HG03442 (cell line): ENCODE results near the gene GCGR.

ENCODE experiments used
- ATAC-seq: cut with Tn5 transposase; IDR thresholded peaks from one replicate; pipeline ENCODE4 v1.9.1; 2021; ENCODE audit warnings: mild to moderate bottlenecking, moderate library complexity; ENCODE audit not compliant: unreplicated experiment

Gene GCGR

GRCh38 chr17:81803728-81804558, at the start of gene GCGR:
Gene GCGR (plus strand): TSS chr17:81804150. CDS start chr17:81809019, 4,869 bp downstream.
- ATAC-seq: no peak

- ATAC-seq: no peak
These were observed 11.0 kb upstream of the GCGR start for GRCh38 chr17:81792675-81793615.

GRCh38 chr17:81794074-81794476, 9.9 kb upstream of the GCGR start:
- ATAC-seq: no peak

GRCh38 chr17:81794509-81794908, 9.4 kb upstream of the GCGR start:
- ATAC-seq: no peak

- no peak for ATAC-seq
These were observed 2.6 kb upstream of the GCGR start for GRCh38 chr17:81801327-81801726.

GRCh38 chr17:81802048-81802758, 1.7 kb upstream of the GCGR start:
- ATAC-seq: no peak

GRCh38 chr17:81802856-81803643, 900 bp upstream of the GCGR start:
- ATAC-seq: no peak

- no peak for ATAC-seq
These were observed 829 bp downstream of the GCGR start for GRCh38 chr17:81804559-81805399.

- ATAC-seq: no peak
These were observed 1.9 kb downstream of the GCGR start for GRCh38 chr17:81805707-81806460.

- no peak for ATAC-seq
These were observed 2.7 kb downstream of the GCGR start for GRCh38 chr17:81806461-81807209.

GRCh38 chr17:81807210-81807719, 3.3 kb downstream of the GCGR start:
- no peak for ATAC-seq

- ATAC-seq: no peak
These were observed 3.9 kb downstream of the GCGR start for GRCh38 chr17:81807839-81808238.

- ATAC-seq: no peak
These were observed 5.0 kb downstream of the GCGR start for GRCh38 chr17:81808778-81809555.

GRCh38 chr17:81809556-81809998, 5.6 kb downstream of the GCGR start:
- ATAC-seq: no peak

GRCh38 chr17:81810476-81810875, 6.5 kb downstream of the GCGR start:
- no peak for ATAC-seq

GRCh38 chr17:81810892-81811704, 7.1 kb downstream of the GCGR start:
- ATAC-seq: no peak
